GM19452 (cell line): Measurements from ENCODE around the gene CD9.

ENCODE experiments used
- ATAC-seq: cut with Tn5 transposase; IDR thresholded peaks from one replicate; pipeline ENCODE4 v1.9.1; 2021; ENCODE audit not compliant: unreplicated experiment

CD9 gene

GRCh38 chr12:6273205-6273540 is 73.0 kb downstream of the CD9 start:
- no peak for ATAC-seq

GRCh38 chr12:6273541-6274230 is 73.5 kb downstream of the CD9 start:
- ATAC-seq, result no peak

GRCh38 chr12:6274231-6275221 is 74.3 kb downstream of the CD9 start:
- ATAC-seq, result no peak

GRCh38 chr12:6275928-6276887 is 76.0 kb downstream of the CD9 start:
- no peak for ATAC-seq

- ATAC-seq, result no peak
Observed at GRCh38 chr12:6276956-6277620, 76.9 kb downstream of the CD9 start.

GRCh38 chr12:6277982-6278438 is 77.8 kb downstream of the CD9 start:
- ATAC-seq, result no peak

- peak; percentile 79 for ATAC-seq
Observed at GRCh38 chr12:6278439-6279255, 78.4 kb downstream of the CD9 start.

GRCh38 chr12:6279256-6279628 is 79.0 kb downstream of the CD9 start:
- ATAC-seq, result no peak

GRCh38 chr12:6279631-6280030 is 79.4 kb downstream of the CD9 start:
- no peak for ATAC-seq

- ATAC-seq, result no peak
Observed at GRCh38 chr12:6280053-6280469, 79.9 kb downstream of the CD9 start.

GRCh38 chr12:6280672-6281071 is 80.5 kb downstream of the CD9 start:
- no peak for ATAC-seq

- no peak for ATAC-seq
Observed at GRCh38 chr12:6281081-6281809, 81.0 kb downstream of the CD9 start.

- no peak for ATAC-seq
Observed at GRCh38 chr12:6282453-6282840, 82.2 kb downstream of the CD9 start.

GRCh38 chr12:6284273-6284672 is 84.1 kb downstream of the CD9 start:
- ATAC-seq, result no peak

- ATAC-seq, result no peak
Observed at GRCh38 chr12:6285063-6285477, 84.9 kb downstream of the CD9 start.

GRCh38 chr12:6285532-6286306 is 85.5 kb downstream of the CD9 start:
- ATAC-seq, result no peak
